22Rv1 (cell line): Measurements from ENCODE around the gene HORMAD2.
"Not testable (repeated sequence)": the region's sequence is repeated elsewhere in the genome, so short reads cannot be mapped to it uniquely, and the experiment has no call there.

Experiments
- CTCF ChIP-seq: fragments of 450-650 bp; IDR thresholded peaks from 2 replicates; pipeline ENCODE4 v1.5.1; 2017; ENCODE audit warnings: mild to moderate bottlenecking
- ZFX ChIP-seq: fragments of 450-650 bp; IDR thresholded peaks from 2 replicates; pipeline ENCODE4 v1.6.1; 2017; ENCODE audit warnings: antibody characterized with exemption, borderline replicate concordance

- TF ChIP-seq CTCF, ZFX: not testable (repeated sequence)
Measured at GRCh38 chr22:30216272-30216671, 136.0 kb downstream of the HORMAD2 start.
